Stomach (tissue), 9 donors: ENCODE results near the gene SULT1A1. TPM values are rescaled to one million over a fixed set of nuclear protein-coding genes. Genes with fewer than 3 reads are reported as not detected.
"Not testable (repeated sequence)": the region's sequence is repeated elsewhere in the genome, so short reads cannot be mapped to it uniquely, and the experiment has no call there.

Experiments used
- DNase-seq, 2 donors: peaks; one replicate each; pipeline versions ENCODE4 v3.0.0 to v3.0.0-alpha.2; 2013 to 2019
- H3K27ac ChIP-seq, 5 donors: fragments of 200-600 bp in 4 of 5; sonication (generic) in 4 of 5; one replicate each; pipeline ENCODE4 v1.5.1; 2013 to 2019; ENCODE audit warnings: mild to moderate bottlenecking in 1 of 5, moderate library complexity in 1 of 5
- H3K27me3 ChIP-seq, 3 donors: fragments of 200-600 bp; sonication (generic); one replicate each; pipeline ENCODE4 v1.5.1; 2017 to 2019; ENCODE audit warnings: mixed run types in 1 of 3
- H3K36me3 ChIP-seq, 4 donors: fragments of 200-600 bp; sonication (generic); 1 replicate in 3 of 4; 2 replicates in 1 of 4; pipeline ENCODE4 v1.5.1; 2016 to 2019
- H3K4me1 ChIP-seq, 4 donors: fragments of 200-600 bp; sonication (generic); one replicate each; pipeline ENCODE4 v1.5.1; 2016 to 2019
- H3K4me3 ChIP-seq, 4 donors: fragments of 200-600 bp; sonication (generic) in 3 of 4; one replicate each; pipeline ENCODE4 v1.5.1; 2016 to 2019; ENCODE audit warnings: mild to moderate bottlenecking in 1 of 4
- H3K9me3 ChIP-seq, 4 donors: fragments of 200-600 bp; sonication (generic); one replicate each; pipeline ENCODE4 v1.5.1; 2016 to 2019
- EP300 ChIP-seq: sonication (generic); formaldehyde crosslinking; IDR thresholded peaks from one replicate; pipeline ENCODE4 v1.6.1; 2017; ENCODE audit warnings: antibody characterized with exemption
- POLR2A ChIP-seq, 4 donors: fragments of 450-650 bp; IDR thresholded peaks; one replicate each; pipeline ENCODE4 v1.6.1; 2016; ENCODE audit warnings: antibody characterized with exemption in 4 of 4, control low read depth in 2 of 4, mild to moderate bottlenecking in 1 of 4, moderate library complexity in 1 of 4
- POLR2AphosphoS5 ChIP-seq, 3 donors: sonication (generic); formaldehyde crosslinking; IDR thresholded peaks; one replicate each; pipeline ENCODE4 v1.6.1; 2016; ENCODE audit warnings: antibody characterized with exemption in 3 of 3
- whole genome bisulfite sequencing, 5 donors: extraction: QIAGEN DNeasy Blood & Tissue Kit in 3 of 5; methylation state at CpG; one replicate each; pipeline versions ENCODE4 v1.1.5 to v1.1.7; 2013 to 2018; 5-methylcytosine and 5-hydroxymethylcytosine counted together
- intact Hi-C: fragments of 100-400 bp; cut with DNase I; formaldehyde crosslinking; loops from one replicate; pipeline ENCODE4 v1.15.1; 2023; ENCODE audit warnings: low total_unique reads
- polyA plus RNA-seq, 3 donors: library from polyadenylated mRNA; stranded (reverse); fragments of 200-250 nt; gene quantifications; one replicate each; pipeline ENCODE4 v1.2.3, GENCODE V29; 2013
- total RNA-seq, 5 donors: library from RNA; depleted of rRNA; stranded (reverse); fragments of >200 nt; gene quantifications; one replicate each; pipeline versions ENCODE4 v1.1.0 to v1.2.3, GENCODE V29; 2014 to 2016
- TF ChIP-seq, protein P1 (sequence below), 7 experiments: fragments of 450-650 bp in 4 of 7; fragments of 200-600 bp in 3 of 7; sonication (generic) in 3 of 7; IDR thresholded peaks; one replicate each; pipeline ENCODE4 v1.5.1; 2016 to 2019; ENCODE audit warnings: antibody characterized with exemption in 7 of 7, control low read depth in 2 of 7, mild to moderate bottlenecking in 1 of 7
- donor health status: healthy with polysubstance abuse.
- donor health status: Bipolar disorder and iron deficiency.
- donor health status: healthy.

The SULT1A1 gene
- total and polyA plus RNA-seq, 8 donors = 6.2 to 99.8 (median 50.6) TPM

DNA sequence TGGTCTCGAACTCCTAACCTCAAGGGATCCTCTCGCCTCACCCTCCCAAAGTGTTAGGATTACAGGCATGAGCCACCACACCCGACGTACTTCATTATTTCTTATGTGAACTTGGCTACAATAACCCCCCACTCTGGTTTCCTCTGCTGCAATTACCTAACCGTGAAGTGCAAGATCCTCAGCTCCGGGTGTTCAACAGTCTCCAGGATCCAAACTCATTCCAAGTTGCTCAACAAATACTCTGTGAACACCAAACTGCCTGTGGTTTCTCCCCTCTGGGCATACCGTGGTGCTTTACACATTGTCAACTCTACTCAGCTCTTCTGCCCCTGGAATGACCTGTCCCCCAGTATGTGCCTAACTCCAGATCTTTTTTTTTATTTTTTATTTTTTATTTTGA lies 6.8 kb upstream of the SULT1A1 start:
- TF ChIP-seq POLR2AphosphoS5 (IDR thresholded peaks at IDR 0.05) (no peak), EP300 (no peak), POLR2A (IDR thresholded peaks at IDR 0.05) (no peak)
- TF ChIP-seq, protein P1, sequence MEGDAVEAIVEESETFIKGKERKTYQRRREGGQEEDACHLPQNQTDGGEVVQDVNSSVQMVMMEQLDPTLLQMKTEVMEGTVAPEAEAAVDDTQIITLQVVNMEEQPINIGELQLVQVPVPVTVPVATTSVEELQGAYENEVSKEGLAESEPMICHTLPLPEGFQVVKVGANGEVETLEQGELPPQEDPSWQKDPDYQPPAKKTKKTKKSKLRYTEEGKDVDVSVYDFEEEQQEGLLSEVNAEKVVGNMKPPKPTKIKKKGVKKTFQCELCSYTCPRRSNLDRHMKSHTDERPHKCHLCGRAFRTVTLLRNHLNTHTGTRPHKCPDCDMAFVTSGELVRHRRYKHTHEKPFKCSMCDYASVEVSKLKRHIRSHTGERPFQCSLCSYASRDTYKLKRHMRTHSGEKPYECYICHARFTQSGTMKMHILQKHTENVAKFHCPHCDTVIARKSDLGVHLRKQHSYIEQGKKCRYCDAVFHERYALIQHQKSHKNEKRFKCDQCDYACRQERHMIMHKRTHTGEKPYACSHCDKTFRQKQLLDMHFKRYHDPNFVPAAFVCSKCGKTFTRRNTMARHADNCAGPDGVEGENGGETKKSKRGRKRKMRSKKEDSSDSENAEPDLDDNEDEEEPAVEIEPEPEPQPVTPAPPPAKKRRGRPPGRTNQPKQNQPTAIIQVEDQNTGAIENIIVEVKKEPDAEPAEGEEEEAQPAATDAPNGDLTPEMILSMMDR (IDR thresholded peaks at IDR 0.05) = no peak
- intact Hi-C loops = no loop called here

DNA sequence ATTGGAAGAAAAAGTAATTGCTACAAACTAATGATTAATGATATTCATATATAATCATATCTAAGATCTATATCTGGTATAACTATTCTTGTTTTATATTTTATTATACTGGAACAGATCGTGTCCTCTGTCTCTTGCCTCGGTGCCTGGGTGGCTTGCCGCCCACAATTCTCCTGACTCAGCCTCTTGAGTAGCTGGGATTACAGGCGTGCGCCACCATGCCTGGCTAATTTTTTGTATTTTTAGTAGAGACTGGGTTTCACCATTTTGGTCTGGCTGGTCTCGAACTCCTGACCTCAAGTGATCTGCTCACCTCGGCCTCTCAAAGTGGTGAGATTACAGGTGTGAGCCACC lies 6.4 kb upstream of the SULT1A1 start:
- TF ChIP-seq, protein P1 (IDR thresholded peaks at IDR 0.05) = peak in 1 of 7 experiments; percentile 0
- H3K36me3 ChIP-seq = peaks cover 0 to 14% (median 2%) of the 10 kb centered on the region in 4 donors
- H3K4me3 ChIP-seq, intact Hi-C loops, H3K4me1 ChIP-seq, H3K27ac ChIP-seq, DNase-seq, H3K9me3 ChIP-seq, H3K27me3 ChIP-seq: not testable (repeated sequence)
- 78 to 88% (median 81%) methylated on average over 7 of the region's 7 CpGs for WGBS, 5 donors

More for the DNA sequence above, 6.8 kb upstream of the SULT1A1 start:
- DNase-seq = no peak
- Histone ChIP-seq H3K4me1 (peaks cover 0 to 1% (median under 1%) of the 10 kb centered on the region in 4 donors), H3K27ac (no peak overlapping the region), H3K27me3 (peaks cover 0 to 6% (median 0%) of the 10 kb centered on the region in 3 donors), H3K36me3 (peaks cover 0 to 14% (median 2%) of the 10 kb centered on the region in 4 donors), H3K4me3 (no peak overlapping the region), H3K9me3 (no peaks in the 10 kb centered on the region)
- WGBS, 5 donors = 66 to 84% (median 79%) methylated on average over 7 of the region's 7 CpGs

DNA sequence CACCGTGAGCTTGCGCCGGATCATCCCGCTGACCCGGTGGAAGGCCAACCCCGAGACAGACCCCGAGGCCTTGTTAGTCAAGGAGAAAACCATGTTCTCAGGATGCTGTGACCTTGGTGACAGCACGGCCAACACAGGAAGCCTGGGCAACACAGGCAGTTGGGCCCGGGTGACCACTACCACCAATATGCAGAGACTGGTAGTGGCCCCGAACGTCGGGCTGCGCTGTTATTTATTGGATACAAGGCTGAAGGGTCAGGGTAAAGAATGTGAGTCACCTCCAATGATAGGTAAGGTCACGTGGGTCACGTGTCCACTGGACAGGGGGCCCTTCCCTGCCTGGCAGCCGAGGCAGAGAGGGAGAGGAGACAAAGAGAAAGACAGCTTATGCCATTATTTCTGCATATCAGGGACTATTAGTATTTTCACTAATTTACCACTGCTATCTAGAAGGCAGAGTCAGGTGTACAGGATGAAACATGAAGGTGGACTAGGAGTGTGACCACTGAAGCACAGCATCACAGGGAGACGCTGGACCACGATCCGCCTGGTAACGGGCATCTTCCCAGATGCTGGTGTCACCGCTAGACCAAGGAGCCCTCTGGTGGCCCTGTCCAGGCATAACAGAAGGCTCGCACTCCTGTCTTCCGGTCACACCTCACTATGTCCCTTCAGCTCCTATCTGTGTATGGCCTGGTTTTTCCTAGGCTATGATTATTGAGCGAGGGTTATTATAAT lies 5.8 kb upstream of the SULT1A1 start:
- intact Hi-C loops = not testable (repeated sequence)

DNA sequence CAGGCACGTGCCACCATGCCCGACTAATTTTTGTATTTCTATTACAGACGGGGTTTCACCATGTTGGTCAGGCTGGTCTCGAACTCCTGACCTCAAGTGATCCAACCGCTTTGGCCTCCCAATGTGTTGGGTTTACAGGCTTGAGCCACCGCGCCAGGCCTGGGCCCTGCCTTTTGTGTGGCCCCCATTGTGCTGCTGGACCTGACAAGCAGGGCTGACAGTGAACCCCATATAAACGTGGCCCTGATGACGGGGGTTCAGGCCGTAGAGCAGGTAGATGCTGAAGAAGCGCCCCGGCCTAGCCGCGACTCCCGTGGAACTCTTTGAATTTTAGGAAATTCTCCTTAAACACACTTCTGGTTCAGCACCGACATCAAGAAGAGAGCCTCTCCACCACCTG lies 4.7 kb upstream of the SULT1A1 start:
- DNase-seq, H3K4me3 ChIP-seq, H3K27me3 ChIP-seq, intact Hi-C loops, H3K27ac ChIP-seq, H3K9me3 ChIP-seq: not testable (repeated sequence)
- 81 to 86% (median 86%) methylated on average over 13 to 16 of the region's 16 CpGs for WGBS, 5 donors
- Histone ChIP-seq H3K4me1 (peaks cover 10 to 18% (median 14%) of the 10 kb centered on the region in 4 donors), H3K36me3 (peaks cover 0 to 14% (median 2%) of the 10 kb centered on the region in 4 donors)

More for the DNA sequence above, 5.8 kb upstream of the SULT1A1 start:
- H3K9me3 ChIP-seq, H3K27ac ChIP-seq, H3K4me1 ChIP-seq, H3K27me3 ChIP-seq, H3K4me3 ChIP-seq: not testable (repeated sequence)
- H3K36me3 ChIP-seq = peaks cover 0 to 14% (median 2%) of the 10 kb centered on the region in 4 donors
- TF ChIP-seq POLR2AphosphoS5 (IDR thresholded peaks at IDR 0.05) = peak in 1 of 3 donors; percentile 23
- TF ChIP-seq, protein P1 (IDR thresholded peaks at IDR 0.05) = peak in 5 of 7 experiments; percentile 56 to 74 (median 70)
- peak; percentile 60 to 71 for DNase-seq
- WGBS, 5 donors = 15 to 50% (median 48%) methylated on average over 11 to 18 of the region's 24 CpGs

DNA sequence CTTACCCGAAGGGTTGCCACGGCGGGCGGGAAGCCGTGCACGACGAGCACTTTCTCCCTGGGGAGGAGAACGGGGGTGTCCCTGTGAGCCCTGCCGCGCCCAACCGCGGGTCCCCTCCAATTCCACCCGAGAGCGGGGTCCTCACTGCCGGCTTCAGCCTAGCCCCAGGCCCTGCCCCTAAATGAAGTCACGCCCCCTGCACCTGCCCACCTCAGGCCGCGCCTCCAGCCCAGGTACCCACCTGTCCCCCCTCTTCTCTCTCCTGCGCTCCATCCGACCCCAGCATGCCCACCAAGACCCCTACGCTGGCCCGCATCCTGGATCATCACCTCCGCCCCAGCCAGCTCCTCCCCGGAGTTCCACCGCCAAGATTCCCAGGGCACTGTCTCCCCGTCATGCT lies 4.1 kb upstream of the SULT1A1 start:
- H3K9me3 ChIP-seq, H3K27me3 ChIP-seq, H3K36me3 ChIP-seq, intact Hi-C loops, DNase-seq, H3K27ac ChIP-seq, H3K4me3 ChIP-seq: not testable (repeated sequence)
- WGBS, 5 donors = 25 to 70% (median 56%) methylated on average over 2 to 7 of the region's 26 CpGs; no CpG with 5 or more reads in 1 of the 5 donors
- peaks cover 12 to 25% (median 20%) of the 10 kb centered on the region in 4 donors for H3K4me1 ChIP-seq

DNA sequence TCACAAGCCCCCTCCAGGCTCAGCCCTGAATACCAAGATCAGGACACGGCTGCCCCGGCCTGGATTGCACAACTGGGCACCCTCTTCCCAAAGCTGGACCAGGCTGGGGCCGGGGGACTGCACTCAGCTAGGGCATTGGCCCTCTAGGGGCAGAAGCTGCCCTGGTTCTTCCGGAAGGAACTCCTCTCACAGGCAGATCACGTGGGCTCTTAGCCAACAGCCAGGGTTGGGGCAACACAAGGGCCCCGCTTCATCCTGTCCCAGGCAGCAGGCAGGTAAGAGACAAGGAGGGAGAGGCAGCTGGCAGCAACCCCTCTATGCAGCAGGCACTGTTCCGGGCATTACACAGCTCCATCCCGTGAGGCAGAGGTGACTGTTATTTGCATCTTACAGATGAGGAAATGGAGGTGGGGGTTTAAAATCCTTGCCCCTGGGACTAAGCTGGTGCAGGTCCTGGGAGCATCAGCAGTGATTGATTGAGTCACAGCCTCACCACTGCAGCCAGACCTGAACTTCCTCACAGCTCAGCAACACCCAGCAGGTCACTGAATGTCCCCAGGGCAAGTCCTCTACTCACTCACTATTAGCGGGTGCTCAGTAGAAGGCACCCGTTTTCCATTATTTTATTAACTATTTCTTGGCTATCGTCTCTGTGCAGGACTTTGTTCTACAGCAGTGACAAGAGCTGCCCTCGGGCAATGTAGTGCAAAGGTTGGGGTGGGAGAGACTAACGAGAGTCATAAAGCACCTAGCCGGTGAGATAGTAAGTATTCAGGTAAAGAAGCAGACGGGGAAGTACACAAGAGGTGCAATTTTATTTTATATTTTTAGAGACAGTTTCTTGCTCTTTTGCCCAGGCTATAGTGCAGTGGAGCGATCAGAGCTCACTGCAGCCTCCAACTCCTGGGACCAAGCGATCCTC lies 2.8 kb upstream of the SULT1A1 start:
- H3K4me1 ChIP-seq = peaks cover 12 to 37% (median 21%) of the 10 kb centered on the region in 4 donors
- H3K4me3 ChIP-seq, H3K27ac ChIP-seq, DNase-seq, H3K27me3 ChIP-seq, H3K36me3 ChIP-seq, H3K9me3 ChIP-seq, intact Hi-C loops: not testable (repeated sequence)
- no CpG with 5 or more reads among the region's 17 CpGs for WGBS, 5 donors
